ENCODE measurements around the gene RIMBP3C. TPM values are rescaled to one million over a fixed set of nuclear protein-coding genes. Genes with fewer than 3 reads are reported as not detected.
A peak's percentile ranks its signal among the peaks of the same experiment; 100 is the strongest.
"Not testable (repeated sequence)": the region's sequence is repeated elsewhere in the genome, so short reads cannot be mapped to it uniquely, and the experiment has no call there.

Gene RIMBP3C
- under 1 TPM; 0.25 to 0.33 TPM for total RNA-seq

GRCh38 chr22:21551361-21551760 is at the start of gene RIMBP3C:
Gene RIMBP3C, minus strand, starts transcription at chr22:21551461. Its CDS starts 485 bp downstream, at chr22:21550976.
- not testable (repeated sequence) for H3K27ac Mint-ChIP-seq; H3K36me3 Mint-ChIP-seq; ATAC-seq; DNase-seq (ENCODE audit: low spot score in 2 of 2); H3K9me3 Mint-ChIP-seq

- no peak for ATAC-seq
- Mint-ChIP-seq H3K36me3 (peaks cover 5 to 17% of the 10 kb centered on the region in 2 donors), H3K27ac (peak overlapping the region in 1 of 2 donors; percentile 90), H3K9me3 (no peaks in the 10 kb centered on the region)
- no peak for DNase-seq (ENCODE audit: low spot score in 2 of 2)
Observed at GRCh38 chr22:21599053-21599893, 48.0 kb upstream of the RIMBP3C start.

GRCh38 chr22:21598302-21598701 is 47.0 kb upstream of the RIMBP3C start:
- peaks cover 13 to 27% of the 10 kb centered on the region in 2 donors for H3K36me3 Mint-ChIP-seq
- no peaks in the 10 kb centered on the region for H3K9me3 Mint-ChIP-seq
- DNase-seq (ENCODE audit: low spot score in 2 of 2) (no peak), ATAC-seq (no peak)
- H3K27ac Mint-ChIP-seq, result peak overlapping the region in 1 of 2 donors; percentile 3

- ATAC-seq; DNase-seq (ENCODE audit: low spot score in 2 of 2); H3K9me3 Mint-ChIP-seq; H3K27ac Mint-ChIP-seq: not testable (repeated sequence)
- H3K36me3 Mint-ChIP-seq, result peaks cover 13 to 32% of the 10 kb centered on the region in 2 donors
Observed at GRCh38 chr22:21596356-21597135, 45.3 kb upstream of the RIMBP3C start.

- peak overlapping the region in 1 of 2 donors; percentile 12 for H3K27ac Mint-ChIP-seq
- DNase-seq (ENCODE audit: low spot score in 2 of 2) (no peak), ATAC-seq (no peak)
- no peaks in the 10 kb centered on the region for H3K9me3 Mint-ChIP-seq
- peaks cover 13 to 32% of the 10 kb centered on the region in 2 donors for H3K36me3 Mint-ChIP-seq
Observed at GRCh38 chr22:21594865-21595452, 43.7 kb upstream of the RIMBP3C start.

- Mint-ChIP-seq H3K27ac (peak overlapping the region in 1 of 2 donors; percentile 65), H3K36me3 (peaks cover 13 to 32% of the 10 kb centered on the region in 2 donors), H3K9me3 (no peaks in the 10 kb centered on the region)
- no peak for ATAC-seq
- no peak for DNase-seq (ENCODE audit: low spot score in 2 of 2)
Observed at GRCh38 chr22:21593406-21594232, 42.4 kb upstream of the RIMBP3C start.

- Mint-ChIP-seq H3K27ac (no peak overlapping the region), H3K36me3 (peaks cover 13 to 32% of the 10 kb centered on the region in 2 donors), H3K9me3 (no peaks in the 10 kb centered on the region)
- DNase-seq (ENCODE audit: low spot score in 2 of 2) (no peak), ATAC-seq (no peak)
Observed at GRCh38 chr22:21592422-21592821, 41.2 kb upstream of the RIMBP3C start.

- DNase-seq (ENCODE audit: low spot score in 2 of 2) (no peak), ATAC-seq (no peak)
- Mint-ChIP-seq H3K9me3 (no peaks in the 10 kb centered on the region), H3K27ac (peak overlapping the region in 1 of 2 donors; percentile 90), H3K36me3 (peaks cover 13 to 32% of the 10 kb centered on the region in 2 donors)
Observed at GRCh38 chr22:21591695-21592094, 40.4 kb upstream of the RIMBP3C start.

- H3K9me3 Mint-ChIP-seq, result no peaks in the 10 kb centered on the region
- peak overlapping the region; percentile 53 to 90 for H3K27ac Mint-ChIP-seq
- H3K36me3 Mint-ChIP-seq, result peaks cover 13 to 32% of the 10 kb centered on the region in 2 donors
- DNase-seq (ENCODE audit: low spot score in 2 of 2) (no peak), ATAC-seq (no peak)
Observed at GRCh38 chr22:21590809-21591641, 39.8 kb upstream of the RIMBP3C start.

- no peaks in the 10 kb centered on the region for H3K9me3 Mint-ChIP-seq
- no peak for DNase-seq (ENCODE audit: low spot score in 2 of 2)
- ATAC-seq, result no peak
- peak overlapping the region; percentile 65 to 87 for H3K27ac Mint-ChIP-seq
- peaks cover 10 to 16% of the 10 kb centered on the region in 2 donors for H3K36me3 Mint-ChIP-seq
Observed at GRCh38 chr22:21589396-21589795, 38.1 kb upstream of the RIMBP3C start.

GRCh38 chr22:21587803-21588611 is 36.7 kb upstream of the RIMBP3C start:
- ATAC-seq, result peak; percentile 96 to 97
- DNase-seq (ENCODE audit: low spot score in 2 of 2), result peak; percentile 57 to 70
- H3K9me3 Mint-ChIP-seq, result no peaks in the 10 kb centered on the region
- H3K27ac Mint-ChIP-seq, result peak overlapping the region; percentile 65 to 87
- H3K36me3 Mint-ChIP-seq, result peaks cover 0 to 2% of the 10 kb centered on the region in 2 donors

GRCh38 chr22:21585389-21585788 is 34.1 kb upstream of the RIMBP3C start:
- Mint-ChIP-seq H3K9me3 (no peaks in the 10 kb centered on the region), H3K36me3 (no peaks in the 10 kb centered on the region), H3K27ac (peak overlapping the region in 1 of 2 donors; percentile 23)
- DNase-seq (ENCODE audit: low spot score in 2 of 2) (no peak), ATAC-seq (no peak)

GRCh38 chr22:21582801-21583740 is 31.8 kb upstream of the RIMBP3C start:
- ATAC-seq, result no peak
- Mint-ChIP-seq H3K36me3 (peaks cover 0 to 5% of the 10 kb centered on the region in 2 donors), H3K9me3 (no peaks in the 10 kb centered on the region), H3K27ac (peak overlapping the region; percentile 71 to 92)
- no peak for DNase-seq (ENCODE audit: low spot score in 2 of 2)

Measured in activated naive CD4-positive, alpha-beta T cell treated with anti-CD3 and anti-CD28 coated beads, Interleukin-2, amount 50 U/mL, for 72 hours (primary cell).